ENCODE measurements around the gene SPIRE2. TPM values are rescaled to one million over a fixed set of nuclear protein-coding genes. Genes with fewer than 3 reads are reported as not detected.

Gene SPIRE2
- total RNA-seq, 1 experiment from 2014 or later, result 29.6 TPM

GRCh38 chr16:89902980-89903379 is 74.7 kb downstream of the SPIRE2 start:
- H3K9me3 ChIP-seq, result no peaks in the 10 kb centered on the region
- no peaks in the 10 kb centered on the region for H3K4me1 Mint-ChIP-seq (ENCODE audit: low read depth, unreplicated experiment)
- H3K27me3 ChIP-seq (replicated peaks; ENCODE audit: control insufficient read depth, insufficient read depth, low read length), result no peaks in the 10 kb centered on the region
- H3K27me3 Mint-ChIP-seq (ENCODE audit: insufficient read depth, unreplicated experiment), result no peaks in the 10 kb centered on the region
- ChIA-PET CTCF (no interaction called here), POLR2A (no interaction called here)
- H3K4me1 ChIP-seq, result peaks cover 21% of the 10 kb centered on the region
- H3K27ac Mint-ChIP-seq (ENCODE audit: unreplicated experiment), result no peak overlapping the region
- intact Hi-C loops (cut with micrococcal nuclease; ENCODE audit: unreplicated experiment), result no loop called here
- no peaks in the 10 kb centered on the region for H3K9me3 Mint-ChIP-seq (ENCODE audit: unreplicated experiment)
- TF ChIP-seq, protein P1, sequence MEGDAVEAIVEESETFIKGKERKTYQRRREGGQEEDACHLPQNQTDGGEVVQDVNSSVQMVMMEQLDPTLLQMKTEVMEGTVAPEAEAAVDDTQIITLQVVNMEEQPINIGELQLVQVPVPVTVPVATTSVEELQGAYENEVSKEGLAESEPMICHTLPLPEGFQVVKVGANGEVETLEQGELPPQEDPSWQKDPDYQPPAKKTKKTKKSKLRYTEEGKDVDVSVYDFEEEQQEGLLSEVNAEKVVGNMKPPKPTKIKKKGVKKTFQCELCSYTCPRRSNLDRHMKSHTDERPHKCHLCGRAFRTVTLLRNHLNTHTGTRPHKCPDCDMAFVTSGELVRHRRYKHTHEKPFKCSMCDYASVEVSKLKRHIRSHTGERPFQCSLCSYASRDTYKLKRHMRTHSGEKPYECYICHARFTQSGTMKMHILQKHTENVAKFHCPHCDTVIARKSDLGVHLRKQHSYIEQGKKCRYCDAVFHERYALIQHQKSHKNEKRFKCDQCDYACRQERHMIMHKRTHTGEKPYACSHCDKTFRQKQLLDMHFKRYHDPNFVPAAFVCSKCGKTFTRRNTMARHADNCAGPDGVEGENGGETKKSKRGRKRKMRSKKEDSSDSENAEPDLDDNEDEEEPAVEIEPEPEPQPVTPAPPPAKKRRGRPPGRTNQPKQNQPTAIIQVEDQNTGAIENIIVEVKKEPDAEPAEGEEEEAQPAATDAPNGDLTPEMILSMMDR (IDR thresholded peaks at IDR 0.05; ENCODE audit: insufficient read depth in 1 of 2, low read depth in 1 of 2, low read length in 1 of 2, severe bottlenecking in 1 of 2, unreplicated experiment in 1 of 2), result no peak
- H3K4me3 ChIP-seq (ENCODE audit: low read depth, low read length), result no peak overlapping the region
- peaks cover 21% of the 10 kb centered on the region for H3K36me3 ChIP-seq (ENCODE audit: control insufficient read depth, insufficient read depth, low read length)
- H3K4me3 Mint-ChIP-seq (ENCODE audit: unreplicated experiment), result no peak overlapping the region
- peaks cover 78% of the 10 kb centered on the region for H3K36me3 Mint-ChIP-seq (ENCODE audit: insufficient read depth, unreplicated experiment)
- BruUV-seq (replicated peaks), result no TSS peak
- no peak for DNase-seq

DNA sequence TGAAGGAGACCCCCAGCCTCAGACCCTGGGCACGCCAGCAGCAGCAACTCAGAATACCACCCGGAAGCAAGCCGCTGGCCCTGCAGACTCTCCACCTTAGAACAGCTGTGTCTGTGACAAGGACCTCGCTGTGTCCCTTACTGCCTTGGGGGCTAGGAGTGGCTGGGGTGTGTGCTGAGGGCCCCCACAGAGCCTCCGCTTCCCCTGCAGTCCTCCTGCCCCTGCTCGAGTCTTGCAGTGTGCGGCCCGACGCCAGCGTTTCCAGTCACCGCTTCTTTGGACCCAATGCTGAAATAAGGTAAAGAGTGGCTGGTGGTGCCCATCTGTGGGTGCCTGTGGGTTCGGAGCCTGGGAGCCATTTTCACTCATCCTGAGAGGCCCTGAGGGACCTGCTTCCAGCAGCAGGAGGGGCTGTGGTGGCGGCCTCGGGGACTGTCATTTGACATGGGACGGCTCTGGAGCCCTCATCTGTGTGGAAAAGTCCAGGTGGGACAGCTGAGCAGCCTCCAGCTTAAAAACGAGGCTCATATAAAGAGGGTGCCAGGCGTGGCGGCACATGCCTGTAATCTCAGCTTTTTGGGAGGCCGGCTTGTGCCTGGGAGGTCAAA is 75.7 kb downstream of the SPIRE2 start:
- H3K27ac Mint-ChIP-seq (ENCODE audit: unreplicated experiment), result peak overlapping the region; percentile 10
- ChIA-PET POLR2A (no interaction called here), CTCF (no interaction called here)
- intact Hi-C loops (cut with micrococcal nuclease; ENCODE audit: unreplicated experiment), result no loop called here
- H3K4me1 ChIP-seq, result peaks cover 21% of the 10 kb centered on the region
- no peaks in the 10 kb centered on the region for H3K27me3 Mint-ChIP-seq (ENCODE audit: insufficient read depth, unreplicated experiment)
- BruUV-seq (replicated peaks), result no TSS peak
- no peaks in the 10 kb centered on the region for H3K4me1 Mint-ChIP-seq (ENCODE audit: low read depth, unreplicated experiment)
- peaks cover 75% of the 10 kb centered on the region for H3K36me3 Mint-ChIP-seq (ENCODE audit: insufficient read depth, unreplicated experiment)
- no peaks in the 10 kb centered on the region for H3K27me3 ChIP-seq (replicated peaks; ENCODE audit: control insufficient read depth, insufficient read depth, low read length)
- DNase-seq, result no peak
- H3K9me3 Mint-ChIP-seq (ENCODE audit: unreplicated experiment), result no peaks in the 10 kb centered on the region
- H3K36me3 ChIP-seq (ENCODE audit: control insufficient read depth, insufficient read depth, low read length), result peaks cover 19% of the 10 kb centered on the region
- H3K4me3 Mint-ChIP-seq (ENCODE audit: unreplicated experiment), result no peak overlapping the region
- TF ChIP-seq, protein P1 (IDR thresholded peaks at IDR 0.05; ENCODE audit: insufficient read depth in 1 of 2, low read depth in 1 of 2, low read length in 1 of 2, severe bottlenecking in 1 of 2, unreplicated experiment in 1 of 2), result no peak
- no peaks in the 10 kb centered on the region for H3K9me3 ChIP-seq
- no peak overlapping the region for H3K4me3 ChIP-seq (ENCODE audit: low read depth, low read length)

GRCh38 chr16:89904606-89905510 is 76.6 kb downstream of the SPIRE2 start:
- Histone ChIP-seq H3K36me3 (ENCODE audit: control insufficient read depth, insufficient read depth, low read length) (peaks cover 19% of the 10 kb centered on the region), H3K4me3 (ENCODE audit: low read depth, low read length) (no peak overlapping the region), H3K4me1 (peaks cover 21% of the 10 kb centered on the region), H3K9me3 (no peaks in the 10 kb centered on the region), H3K27me3 (replicated peaks; ENCODE audit: control insufficient read depth, insufficient read depth, low read length) (no peaks in the 10 kb centered on the region)
- ChIA-PET POLR2A (no interaction called here), CTCF (no interaction called here)
- Mint-ChIP-seq H3K27me3 (ENCODE audit: insufficient read depth, unreplicated experiment) (no peaks in the 10 kb centered on the region), H3K36me3 (ENCODE audit: insufficient read depth, unreplicated experiment) (peaks cover 75% of the 10 kb centered on the region), H3K9me3 (ENCODE audit: unreplicated experiment) (no peaks in the 10 kb centered on the region), H3K4me3 (ENCODE audit: unreplicated experiment) (no peak overlapping the region), H3K27ac (ENCODE audit: unreplicated experiment) (peak overlapping the region; percentile 10), H3K4me1 (ENCODE audit: low read depth, unreplicated experiment) (no peaks in the 10 kb centered on the region)
- TF ChIP-seq, protein P1 (IDR thresholded peaks at IDR 0.05; ENCODE audit: insufficient read depth in 1 of 2, low read depth in 1 of 2, low read length in 1 of 2, severe bottlenecking in 1 of 2, unreplicated experiment in 1 of 2), result no peak
- BruUV-seq (replicated peaks), result no TSS peak
- peak; percentile 77 for DNase-seq
- intact Hi-C loops (cut with micrococcal nuclease; ENCODE audit: unreplicated experiment), result no loop called here

Data from Caco-2 (cell line).